Neuronal stem cell (in vitro differentiated cells): ENCODE results near the gene PRKD1.

ENCODE experiments used
- DNase-seq: peaks from one replicate; pipeline ENCODE4 v3.0.0-alpha.2; 2013; ENCODE audit warnings: low spot score
- H2AFZ ChIP-seq: one replicate; pipeline ENCODE4 v1.6.1; 2013; ENCODE audit warnings: mild to moderate bottlenecking, low read length, inconsistent platforms
- H2AK5ac ChIP-seq: 2 replicates; pipeline ENCODE4 v1.6.1; 2013; ENCODE audit warnings: low read depth, mild to moderate bottlenecking, inconsistent platforms, low read length, moderate library complexity, mixed read lengths
- H2BK120ac ChIP-seq: 2 replicates; pipeline ENCODE4 v1.6.1; 2013; ENCODE audit warnings: low read depth, mild to moderate bottlenecking, inconsistent platforms, low read length, moderate library complexity, mixed read lengths
- H2BK12ac ChIP-seq: one replicate; pipeline ENCODE4 v1.6.1; 2013; ENCODE audit warnings: low read length, inconsistent platforms
- H2BK15ac ChIP-seq: 2 replicates; pipeline ENCODE4 v1.6.1; 2013; ENCODE audit warnings: mild to moderate bottlenecking, low read length, inconsistent platforms, mixed read lengths
- H2BK5ac ChIP-seq: one replicate; pipeline ENCODE4 v1.6.1; 2013; ENCODE audit warnings: inconsistent platforms, mild to moderate bottlenecking, low read length, moderate library complexity
- H3K14ac ChIP-seq: one replicate; pipeline ENCODE4 v1.6.1; 2013; ENCODE audit warnings: low read length, inconsistent platforms
- H3K18ac ChIP-seq: 2 replicates; pipeline ENCODE4 v1.6.1; 2013; ENCODE audit warnings: low read length, inconsistent platforms
- H3K23ac ChIP-seq: 2 replicates; pipeline ENCODE4 v1.6.1; 2013; ENCODE audit warnings: low read depth, mild to moderate bottlenecking, mixed read lengths, low read length, inconsistent platforms; ENCODE audit not compliant: poor library complexity
- H3K27ac ChIP-seq: replicated peaks from 3 replicates; pipeline ENCODE4 v1.5.1; 2013; ENCODE audit warnings: low read length, inconsistent platforms
- H3K27me3 ChIP-seq, 3 experiments: 2 replicates each; pipeline ENCODE4 v1.6.1; 2013; ENCODE audit warnings: low read length in 3 of 3, mild to moderate bottlenecking in 2 of 3, inconsistent platforms in 1 of 3, low read depth in 1 of 3, mixed read lengths in 1 of 3, moderate library complexity in 1 of 3; ENCODE audit not compliant: control insufficient read depth in 3 of 3, insufficient read depth in 3 of 3
- H3K36me3 ChIP-seq, 2 donors: replicated peaks in 1 of 2; 2 replicates each; pipeline ENCODE4 v1.6.1; 2013; ENCODE audit warnings: low read length in 2 of 2; ENCODE audit not compliant: control insufficient read depth in 2 of 2, insufficient read depth in 2 of 2
- H3K4ac ChIP-seq: 2 replicates; pipeline ENCODE4 v1.6.1; 2013; ENCODE audit warnings: inconsistent platforms, mild to moderate bottlenecking, low read length, moderate library complexity
- H3K4me1 ChIP-seq, 2 donors: 1 replicate in 1 of 2; 2 replicates in 1 of 2; pipeline ENCODE4 v1.6.1; 2013; ENCODE audit warnings: low read length in 2 of 2, low read depth in 1 of 2; ENCODE audit not compliant: control insufficient read depth in 2 of 2, insufficient read depth in 1 of 2
- H3K4me2 ChIP-seq: one replicate; pipeline ENCODE4 v1.6.1; 2013; ENCODE audit warnings: mild to moderate bottlenecking, low read length, inconsistent platforms; ENCODE audit not compliant: insufficient read depth, poor library complexity, severe bottlenecking
- H3K4me3 ChIP-seq, 2 donors: 2 replicates each; pipeline ENCODE4 v1.5.1; 2013; ENCODE audit warnings: low read length in 2 of 2, mild to moderate bottlenecking in 2 of 2, inconsistent platforms in 1 of 2, moderate library complexity in 1 of 2
- H3K79me1 ChIP-seq: one replicate; pipeline ENCODE4 v1.6.1; 2013; ENCODE audit warnings: low read depth, mild to moderate bottlenecking, inconsistent platforms, low read length, moderate library complexity
- H3K9ac ChIP-seq: one replicate; pipeline ENCODE4 v1.6.1; 2013; ENCODE audit warnings: mild to moderate bottlenecking, low read depth, low read length, inconsistent platforms; ENCODE audit not compliant: poor library complexity
- H3K9me3 ChIP-seq, 2 donors: replicated peaks in 1 of 2; 2 replicates each; pipeline versions ENCODE3 to v1.6.1; 2013; ENCODE audit warnings: low read length in 2 of 2, mild to moderate bottlenecking in 2 of 2, inconsistent platforms in 1 of 2, low read depth in 1 of 2, mixed read lengths in 1 of 2, moderate library complexity in 1 of 2; ENCODE audit not compliant: control insufficient read depth in 2 of 2, insufficient read depth in 1 of 2
- H4K8ac ChIP-seq: one replicate; pipeline ENCODE4 v1.6.1; 2013; ENCODE audit warnings: low read depth, mild to moderate bottlenecking, inconsistent platforms, low read length, moderate library complexity
- H4K91ac ChIP-seq: one replicate; pipeline ENCODE4 v1.6.1; 2013; ENCODE audit warnings: low read length, low read depth, mild to moderate bottlenecking, inconsistent platforms; ENCODE audit not compliant: poor library complexity
- WGBS, 2 donors: extraction: QIAGEN DNeasy Blood & Tissue Kit; methylation state at CpG; one replicate each; pipeline ENCODE4 v1.1.7; 2013; ENCODE audit warnings: missing lambda C conversion rate in 2 of 2, mixed read lengths in 1 of 2; ENCODE audit not compliant: insufficient read length in 2 of 2, insufficient replicate concordance in 1 of 2; ENCODE audit errors: extremely low coverage in 2 of 2; 5-methylcytosine and 5-hydroxymethylcytosine counted together

Gene PRKD1

GRCh38 chr14:29823816-29824215 lies 103.8 kb downstream of the PRKD1 start:
- Histone ChIP-seq H3K14ac (no peak overlapping the region), H4K8ac (no peak overlapping the region), H3K4me2 (no peak overlapping the region), H3K23ac (no peak overlapping the region), H2AFZ (peak overlapping the region; percentile 41), H3K18ac (no peak overlapping the region), H2BK15ac (no peak overlapping the region), H3K4me3 (no peak overlapping the region), H2BK5ac (no peak overlapping the region), H4K91ac (no peak overlapping the region), H2AK5ac (no peak overlapping the region), H2BK120ac (no peak overlapping the region), H3K9me3 (no peaks in the 10 kb centered on the region), H3K4ac (no peak overlapping the region), H3K79me1 (no peaks in the 10 kb centered on the region), H3K4me1 (peaks cover 9 to 32% of the 10 kb centered on the region in 2 donors), H3K36me3 (no peaks in the 10 kb centered on the region), H3K27me3 (no peaks in the 10 kb centered on the region), H3K27ac (peak overlapping the region; percentile 79), H2BK12ac (no peak overlapping the region), H3K9ac (no peak overlapping the region)
- no CpG with 5 or more reads among the region's 5 CpGs for WGBS, 2 donors
- DNase-seq, result peak; percentile 39

DNA sequence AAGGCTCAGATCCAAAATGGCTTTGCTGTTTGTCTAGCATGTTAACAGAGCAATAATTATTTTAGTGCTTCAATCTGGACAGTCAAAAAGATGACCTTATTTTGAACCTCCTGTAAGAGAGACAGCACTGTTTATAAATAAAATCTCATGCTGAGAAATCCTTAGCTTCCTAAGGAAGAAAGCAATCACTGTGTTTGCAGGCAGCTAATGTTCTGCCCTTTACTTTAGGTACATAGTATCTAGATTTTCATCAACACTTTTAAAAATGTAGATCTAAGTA lies 105.3 kb downstream of the PRKD1 start:
- DNase-seq, result no peak
- no peak overlapping the region for H3K27ac ChIP-seq
- no peaks in the 10 kb centered on the region for H3K36me3 ChIP-seq
- H3K23ac ChIP-seq, result no peak overlapping the region
- H2BK15ac ChIP-seq, result no peak overlapping the region
- H3K27me3 ChIP-seq, result no peaks in the 10 kb centered on the region
- no peak overlapping the region for H2BK120ac ChIP-seq
- H3K9ac ChIP-seq, result no peak overlapping the region
- no peak overlapping the region for H3K4me2 ChIP-seq
- H2BK5ac ChIP-seq, result no peak overlapping the region
- H3K4ac ChIP-seq, result no peak overlapping the region
- H4K91ac ChIP-seq, result no peak overlapping the region
- no peak overlapping the region for H2AK5ac ChIP-seq
- no peaks in the 10 kb centered on the region for H3K79me1 ChIP-seq
- H3K14ac ChIP-seq, result no peak overlapping the region
- H3K4me1 ChIP-seq, result peaks cover 9 to 32% of the 10 kb centered on the region in 2 donors
- no peak overlapping the region for H3K4me3 ChIP-seq
- H2BK12ac ChIP-seq, result no peak overlapping the region
- H2AFZ ChIP-seq, result peak overlapping the region; percentile 9
- no peak overlapping the region for H4K8ac ChIP-seq
- H3K18ac ChIP-seq, result no peak overlapping the region
- no peaks in the 10 kb centered on the region for H3K9me3 ChIP-seq

- Histone ChIP-seq H3K4me2 (no peak overlapping the region), H3K79me1 (no peaks in the 10 kb centered on the region), H2BK5ac (no peak overlapping the region), H2AK5ac (no peak overlapping the region), H3K18ac (no peak overlapping the region), H3K23ac (no peak overlapping the region), H3K27me3 (no peaks in the 10 kb centered on the region), H3K9me3 (no peaks in the 10 kb centered on the region), H2AFZ (peak overlapping the region; percentile 9), H3K4me1 (peaks cover 9 to 32% of the 10 kb centered on the region in 2 donors), H3K36me3 (no peaks in the 10 kb centered on the region), H4K91ac (no peak overlapping the region), H3K9ac (no peak overlapping the region), H3K27ac (no peak overlapping the region), H2BK12ac (no peak overlapping the region), H3K4ac (no peak overlapping the region), H2BK120ac (no peak overlapping the region), H4K8ac (no peak overlapping the region), H3K14ac (no peak overlapping the region), H2BK15ac (no peak overlapping the region), H3K4me3 (no peak overlapping the region)
- no peak for DNase-seq
- no CpG with 5 or more reads among the region's 5 CpGs for WGBS, 2 donors
Observed at GRCh38 chr14:29821661-29822429, 105.8 kb downstream of the PRKD1 start.

DNA sequence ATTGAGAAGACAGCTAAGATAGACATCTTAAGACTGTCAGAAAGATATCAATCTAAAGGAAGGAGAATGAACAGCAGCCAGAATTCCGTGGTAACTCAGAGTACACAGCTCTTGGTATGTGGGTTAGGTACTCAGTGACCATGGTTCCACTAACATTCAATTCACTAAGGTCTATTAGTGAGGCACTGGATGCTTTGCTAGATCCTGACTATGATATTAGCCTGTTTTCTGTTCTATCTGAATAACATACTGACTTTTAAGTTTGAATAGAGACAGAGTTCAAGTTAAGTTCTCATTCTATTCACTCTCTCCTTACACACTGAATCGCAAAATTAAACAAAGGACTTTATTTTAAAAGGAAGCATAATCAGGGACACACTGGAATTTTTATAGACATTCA lies 106.4 kb downstream of the PRKD1 start:
- no peak for DNase-seq
- Histone ChIP-seq H2AFZ (no peak overlapping the region), H3K18ac (no peak overlapping the region), H4K91ac (no peak overlapping the region), H2BK12ac (no peak overlapping the region), H2BK5ac (no peak overlapping the region), H3K27me3 (no peaks in the 10 kb centered on the region), H2BK15ac (no peak overlapping the region), H3K79me1 (no peaks in the 10 kb centered on the region), H3K14ac (no peak overlapping the region), H3K36me3 (no peaks in the 10 kb centered on the region), H2BK120ac (no peak overlapping the region), H3K4me3 (no peak overlapping the region), H4K8ac (no peak overlapping the region), H3K9ac (no peak overlapping the region), H3K4ac (no peak overlapping the region), H2AK5ac (no peak overlapping the region), H3K9me3 (no peaks in the 10 kb centered on the region), H3K23ac (no peak overlapping the region), H3K4me1 (peaks cover 9 to 32% of the 10 kb centered on the region in 2 donors), H3K4me2 (no peak overlapping the region), H3K27ac (no peak overlapping the region)
- WGBS, 2 donors, result no CpG with 5 or more reads among the region's 2 CpGs
